HCT116 (cell line): ENCODE measurements around the gene HESX1. TPM values are rescaled to one million over a fixed set of nuclear protein-coding genes. Genes with fewer than 3 reads are reported as not detected.

Source experiments
- ATAC-seq: fragments of 200-7000 bp; cut with Tn5 transposase; 2 replicates; pipeline ENCODE4 v1.9.1; 2020; ENCODE audit warnings: mild to moderate bottlenecking, moderate library complexity
- BruUV-seq: library from RNA; stranded (reverse); fragments of 400-500 nt; replicated peaks from 2 replicates; lab custom pipeline; 2021; lab: Mats Ljungman, UMichigan
- CTCF ChIA-PET: fragments of 300-600 bp; sonication (Branson Sonifier 250); formaldehyde crosslinking; loops from one replicate; lab custom pipeline; 2021; ENCODE audit warnings: antibody characterized with exemption; lab: Charles Lee
- POLR2A ChIA-PET: fragments of 300-600, 350-600 bp; sonication (Branson Sonifier 250); formaldehyde crosslinking; loops from one replicate; lab custom pipeline; 2021; ENCODE audit warnings: antibody characterized with exemption; lab: Charles Lee
- RAD21 ChIA-PET, 2 experiments: fragments of 300-600 bp; sonication (Branson Sonifier 250); formaldehyde crosslinking; loops; one replicate each; lab custom pipeline; 2023; ENCODE audit warnings: low total read pairs in 2 of 2; ENCODE audit not compliant: uncharacterized antibody in 2 of 2, unreplicated experiment in 2 of 2, low non-redundant PET in 1 of 2; lab: Charles Lee
- DNase-seq: peaks from one replicate; pipeline ENCODE4 v3.0.0-alpha.2; 2010; ENCODE audit warnings: low read depth, low spot score
- H2AFZ ChIP-seq: fragments of 200-600 bp; shearing (Covaris generic), sonication (generic); 2 replicates; pipeline ENCODE4 v1.6.1; 2017; ENCODE audit warnings: low read depth, mixed run types, mixed read lengths, antibody characterized with exemption, low read length; ENCODE audit not compliant: poor library complexity, severe bottlenecking
- H3K27ac ChIP-seq: 2 replicates; pipeline ENCODE4 v1.5.1; 2012; ENCODE audit warnings: low read depth, low read length
- H3K27me3 ChIP-seq: fragments of 200-600 bp; sonication (generic); 2 replicates; pipeline ENCODE4 v1.6.1; 2016; ENCODE audit warnings: mixed run types, low read length, mixed read lengths; ENCODE audit not compliant: insufficient read depth
- H3K36me3 ChIP-seq, 2 experiments: fragments of 200-500 bp in 1 of 2; fragments of 200-600 bp in 1 of 2; sonication (Bioruptor generic) in 1 of 2; sonication (generic) in 1 of 2; 2 replicates each; pipeline versions ENCODE4 v1.5.1 to v1.6.1; 2014 to 2016; ENCODE audit warnings: low read length in 2 of 2, inconsistent platforms in 1 of 2, mixed read lengths in 1 of 2, mixed run types in 1 of 2; ENCODE audit not compliant: insufficient read depth in 2 of 2, control insufficient read depth in 1 of 2
- H3K4me1 ChIP-seq, 2 experiments: fragments of 200-600 bp in 1 of 2; sonication (generic) in 1 of 2; 2 replicates each; pipeline versions ENCODE4 v1.5.1 to v1.6.1; 2012 to 2017; ENCODE audit warnings: low read length in 2 of 2, inconsistent platforms in 1 of 2, mild to moderate bottlenecking in 1 of 2, mixed read lengths in 1 of 2, mixed run types in 1 of 2, moderate library complexity in 1 of 2; ENCODE audit not compliant: insufficient read depth in 2 of 2, control insufficient read depth in 1 of 2
- H3K4me2 ChIP-seq: fragments of 200-600 bp; sonication (generic); 2 replicates; pipeline ENCODE4 v1.6.1; 2017; ENCODE audit warnings: mixed run types, low read length, mixed read lengths
- H3K4me3 ChIP-seq, 2 experiments: fragments of 200-600 bp in 1 of 2; sonication (generic) in 1 of 2; replicated peaks in 1 of 2; 2 replicates each; pipeline ENCODE4 v1.5.1; 2011 to 2016; ENCODE audit warnings: low read length in 2 of 2, control low read depth in 1 of 2, low read depth in 1 of 2, mild to moderate bottlenecking in 1 of 2, mixed read lengths in 1 of 2, mixed run types in 1 of 2
- H3K79me2 ChIP-seq: fragments of 200-600 bp; sonication (generic); 2 replicates; pipeline ENCODE4 v1.6.1; 2017; ENCODE audit warnings: mild to moderate bottlenecking, mixed run types, low read length, moderate library complexity, mixed read lengths; ENCODE audit not compliant: insufficient read depth
- H3K9ac ChIP-seq: fragments of 200-600 bp; sonication (generic); 2 replicates; pipeline ENCODE4 v1.6.1; 2016; ENCODE audit warnings: low read length, mixed read lengths
- H3K9me2 ChIP-seq: fragments of 200-600 bp; sonication (generic), shearing (Covaris generic); 2 replicates; pipeline ENCODE4 v1.6.1; 2017; ENCODE audit warnings: mixed run types, mild to moderate bottlenecking, moderate library complexity; ENCODE audit not compliant: insufficient read depth
- H3K9me3 ChIP-seq, 2 experiments: fragments of 200-500 bp in 1 of 2; fragments of 200-600 bp in 1 of 2; sonication (Bioruptor generic) in 1 of 2; sonication (generic) in 1 of 2; 2 replicates each; pipeline ENCODE4 v1.6.1; 2014 to 2017; ENCODE audit warnings: low read length in 2 of 2, mixed read lengths in 2 of 2, inconsistent platforms in 1 of 2, low read depth in 1 of 2, mild to moderate bottlenecking in 1 of 2, mixed run types in 1 of 2, moderate library complexity in 1 of 2; ENCODE audit not compliant: control insufficient read depth in 1 of 2, insufficient read depth in 1 of 2
- H4K20me1 ChIP-seq: fragments of 200-600 bp; sonication (generic), shearing (Covaris generic); 2 replicates; pipeline ENCODE4 v1.6.1; 2017; ENCODE audit warnings: mixed run types, mild to moderate bottlenecking, moderate library complexity; ENCODE audit not compliant: insufficient read depth
- EGR1 ChIP-seq: IDR thresholded peaks from 2 replicates; pipeline ENCODE4 v1.6.1; 2012; ENCODE audit warnings: low read depth
- EZH2 ChIP-seq: fragments of 200-600 bp; sonication (generic); IDR thresholded peaks from 2 replicates; pipeline ENCODE4 v1.6.1; 2017; ENCODE audit warnings: antibody characterized with exemption, mixed run types
- POLR2AphosphoS5 ChIP-seq: IDR thresholded peaks from 2 replicates; pipeline ENCODE4 v1.6.1; 2011; ENCODE audit warnings: mild to moderate bottlenecking, low read depth, low read length, moderate library complexity
- TCF7L2 ChIP-seq: IDR thresholded peaks from 2 replicates; pipeline ENCODE4 v1.7.0; 2011; ENCODE audit warnings: borderline replicate concordance, inconsistent platforms; ENCODE audit not compliant: insufficient read depth, insufficient read length; ENCODE audit errors: extremely low read depth
- intact Hi-C: fragments of 100-400 bp; cut with micrococcal nuclease; formaldehyde crosslinking; loops from 2 replicates; pipeline ENCODE4 v1.10.0; 2022
- total RNA-seq: library from RNA; stranded (reverse); gene quantifications from one replicate; pipeline ENCODE4 v1.2.1, GENCODE V29; 2021; ENCODE audit not compliant: unreplicated experiment
- TF ChIP-seq, protein P1 (sequence below), 3 experiments: fragments of 200-600 bp in 1 of 3; sonication (generic) in 1 of 3; IDR thresholded peaks in 2 of 3; conservative IDR thresholded peaks in 1 of 3; 2 replicates each; pipeline ENCODE4 v1.5.1; 2012 to 2017; ENCODE audit warnings: low read depth in 2 of 3, low read length in 2 of 3, antibody characterized with exemption in 1 of 3, borderline replicate concordance in 1 of 3, control low read depth in 1 of 3, mild to moderate bottlenecking in 1 of 3, mixed read lengths in 1 of 3, mixed run types in 1 of 3, moderate library complexity in 1 of 3; ENCODE audit not compliant: insufficient read depth in 1 of 3

Gene HESX1
- total RNA-seq, 1 experiment from 2014 or later = 2.1 TPM

DNA sequence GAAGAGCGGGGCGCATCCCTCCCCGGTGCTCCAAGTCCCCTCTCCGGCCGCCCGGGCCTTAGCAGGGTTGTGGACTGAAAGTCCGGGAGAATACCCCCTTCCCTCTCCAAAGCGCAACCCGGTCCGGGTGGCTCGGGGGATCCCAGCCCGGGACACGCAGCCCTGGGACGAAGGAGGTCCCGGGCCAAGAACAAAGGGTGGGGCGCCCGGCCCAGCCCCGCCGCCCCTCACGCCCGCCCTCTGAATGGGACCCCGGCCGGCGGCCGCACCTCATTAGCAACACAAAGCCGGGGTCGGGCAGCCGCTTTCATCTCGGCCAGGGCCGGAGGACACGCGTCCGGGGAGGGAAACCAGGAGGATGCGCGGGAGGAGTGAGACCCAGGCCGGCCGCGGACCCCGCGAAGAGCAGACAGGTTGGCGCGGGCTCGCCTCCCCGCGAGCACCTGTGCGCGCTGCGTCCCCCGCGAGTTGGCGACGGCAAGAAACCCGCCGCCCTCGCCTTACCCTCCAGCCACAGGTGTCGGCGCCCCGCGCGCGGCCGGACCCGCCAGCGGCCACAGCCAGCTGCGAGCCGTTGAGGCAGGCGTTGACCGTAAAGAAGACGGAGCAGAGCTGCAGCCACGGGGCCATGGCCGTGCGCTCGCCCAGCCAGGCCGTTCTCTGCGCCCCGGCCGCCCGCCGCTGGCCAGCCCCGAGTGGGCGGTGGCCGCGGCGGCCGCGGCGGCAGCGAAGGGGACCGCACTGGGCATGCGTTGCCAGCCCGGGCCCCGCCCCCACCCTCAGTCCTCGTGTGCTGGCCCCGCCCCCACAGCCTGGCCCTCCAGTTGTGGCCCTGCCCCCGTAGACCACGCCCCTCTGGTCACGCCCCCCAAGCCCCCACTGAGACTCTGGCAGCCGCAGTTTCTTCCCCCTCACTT lies 34.9 kb downstream of the HESX1 start, which contains the start of gene IL17RD:
TSS of gene IL17RD (minus strand) at position 697 of the 917 bp plus-strand sequence. CDS start at position 630, 67 bp downstream.
- Histone ChIP-seq H3K9ac (peak within 1 kb of the TSS; percentile 58), H2AFZ (peak within 1 kb of the TSS; percentile 62), H3K4me1 (peaks cover 11 to 20% of the 10 kb centered on the region in 2 experiments; a peak in 2 of 4 replicates), H3K9me3 (no peaks in the 10 kb centered on the region), H3K9me2 (no peaks in the 10 kb centered on the region), H4K20me1 (no peaks in the 10 kb centered on the region), H3K79me2 (no peaks in the 10 kb centered on the region), H3K36me3 (no peaks in the 10 kb centered on the region), H3K27me3 (no peaks in the 10 kb centered on the region), H3K4me2 (peak within 1 kb of the TSS; percentile 86), H3K4me3 (peak within 1 kb of the TSS; percentile 59 to 67), H3K27ac (peak within 1 kb of the TSS; percentile 32; the same call in 1 of the 2 replicates)
- TF ChIP-seq TCF7L2 (peak; percentile 80), EGR1 (0 out of 2 replicates have a peak, but pooled peaks have one; percentile 41), POLR2AphosphoS5 (peak; percentile 75), EZH2 (no peak)
- TF ChIP-seq, protein P1, sequence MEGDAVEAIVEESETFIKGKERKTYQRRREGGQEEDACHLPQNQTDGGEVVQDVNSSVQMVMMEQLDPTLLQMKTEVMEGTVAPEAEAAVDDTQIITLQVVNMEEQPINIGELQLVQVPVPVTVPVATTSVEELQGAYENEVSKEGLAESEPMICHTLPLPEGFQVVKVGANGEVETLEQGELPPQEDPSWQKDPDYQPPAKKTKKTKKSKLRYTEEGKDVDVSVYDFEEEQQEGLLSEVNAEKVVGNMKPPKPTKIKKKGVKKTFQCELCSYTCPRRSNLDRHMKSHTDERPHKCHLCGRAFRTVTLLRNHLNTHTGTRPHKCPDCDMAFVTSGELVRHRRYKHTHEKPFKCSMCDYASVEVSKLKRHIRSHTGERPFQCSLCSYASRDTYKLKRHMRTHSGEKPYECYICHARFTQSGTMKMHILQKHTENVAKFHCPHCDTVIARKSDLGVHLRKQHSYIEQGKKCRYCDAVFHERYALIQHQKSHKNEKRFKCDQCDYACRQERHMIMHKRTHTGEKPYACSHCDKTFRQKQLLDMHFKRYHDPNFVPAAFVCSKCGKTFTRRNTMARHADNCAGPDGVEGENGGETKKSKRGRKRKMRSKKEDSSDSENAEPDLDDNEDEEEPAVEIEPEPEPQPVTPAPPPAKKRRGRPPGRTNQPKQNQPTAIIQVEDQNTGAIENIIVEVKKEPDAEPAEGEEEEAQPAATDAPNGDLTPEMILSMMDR (IDR thresholded peaks at IDR 0.05 in 2 of 3, conservative IDR thresholded peaks at IDR 0.05 in 1 of 3; ENCODE audit: borderline replicate concordance in 1 of 3, insufficient read depth in 1 of 3, low read depth in 2 of 3, low read length in 2 of 3) = no peak
- DNase-seq (peak; percentile 58), ATAC-seq (peak; percentile 87)
- RAD21 ChIA-PET = no interaction called here
- intact Hi-C loops = loop anchor here (5.0 kb wide), 1 partner anchor 63 kb away; no protein-coding TSS in a partner anchor
- CTCF ChIA-PET = no interaction called here
- POLR2A ChIA-PET = no interaction called here
- BruUV-seq = no TSS peak
